Brain microvascular endothelial cell (primary cell): ENCODE measurements around the gene NAXE.

ENCODE experiments used
- DNase-seq: peaks from one replicate; pipeline ENCODE4 v3.0.0-alpha.2; 2020
- H3K27ac ChIP-seq: fragments of 250-450 bp; sonication (Bioruptor Pico); 2 replicates; pipeline ENCODE4 v1.5.1; 2020; ENCODE audit warnings: mild to moderate bottlenecking, moderate library complexity
- H3K27me3 ChIP-seq: fragments of 250-450 bp; sonication (Bioruptor Pico); replicated peaks from 2 replicates; pipeline ENCODE4 v1.5.1; 2020; ENCODE audit warnings: mild to moderate bottlenecking
- H3K36me3 ChIP-seq: fragments of 250-450 bp; sonication (Bioruptor Pico); replicated peaks from 2 replicates; pipeline ENCODE4 v1.5.1; 2020; ENCODE audit warnings: mild to moderate bottlenecking
- H3K4me3 ChIP-seq: 2 replicates; pipeline ENCODE4 v1.5.1; 2011; ENCODE audit warnings: low read depth, mild to moderate bottlenecking, control low read depth, low read length, moderate library complexity
- CTCF ChIP-seq: IDR thresholded peaks from 2 replicates; pipeline ENCODE4 v1.5.1; 2011; ENCODE audit warnings: low read depth, mild to moderate bottlenecking, moderate library complexity, low read length, control low read depth, inconsistent platforms; ENCODE audit errors: missing control alignments
- in situ Hi-C: cut with HindIII; loops from 2 replicates; pipeline ENCODE4 v1.10.0; 2017; ENCODE audit warnings: low sequenced_read_pairs, low pct_ligation_motif_present

NAXE gene

GRCh38 chr1:156553860-156554485, 37.6 kb upstream of the NAXE start:
- no peak overlapping the region for H3K27ac ChIP-seq
- in situ Hi-C loops: no loop called here
- DNase-seq: no peak

GRCh38 chr1:156554971-156555370, 36.6 kb upstream of the NAXE start:
- in situ Hi-C loops: no loop called here
- no peaks in the 10 kb centered on the region for H3K36me3 ChIP-seq

More at GRCh38 chr1:156553860-156554485, 37.6 kb upstream of the NAXE start:
- H3K36me3 ChIP-seq: no peaks in the 10 kb centered on the region
- H3K27me3 ChIP-seq: no peaks in the 10 kb centered on the region
- no peak for TF ChIP-seq CTCF
- H3K4me3 ChIP-seq: no peak overlapping the region

GRCh38 chr1:156555715-156556114, 35.9 kb upstream of the NAXE start:
- no peak for TF ChIP-seq CTCF
- no peak for DNase-seq
- Histone ChIP-seq H3K27ac (no peak overlapping the region), H3K27me3 (no peaks in the 10 kb centered on the region), H3K4me3 (no peak overlapping the region), H3K36me3 (no peaks in the 10 kb centered on the region)
- in situ Hi-C loops: no loop called here

More at GRCh38 chr1:156554971-156555370, 36.6 kb upstream of the NAXE start:
- no peak overlapping the region for H3K27ac ChIP-seq
- no peak for DNase-seq
- no peaks in the 10 kb centered on the region for H3K27me3 ChIP-seq
- H3K4me3 ChIP-seq: no peak overlapping the region
- no peak for TF ChIP-seq CTCF

- Histone ChIP-seq H3K36me3 (no peaks in the 10 kb centered on the region), H3K4me3 (no peak overlapping the region), H3K27ac (no peak overlapping the region), H3K27me3 (no peaks in the 10 kb centered on the region)
- no peak for TF ChIP-seq CTCF
- in situ Hi-C loops: no loop called here
- no peak for DNase-seq
Measured at GRCh38 chr1:156556354-156556753, 35.2 kb upstream of the NAXE start.

- in situ Hi-C loops: no loop called here
- Histone ChIP-seq H3K27ac (no peak overlapping the region), H3K27me3 (no peaks in the 10 kb centered on the region), H3K4me3 (no peak overlapping the region), H3K36me3 (no peaks in the 10 kb centered on the region)
- no peak for TF ChIP-seq CTCF
- no peak for DNase-seq
Measured at GRCh38 chr1:156559086-156559796, 32.3 kb upstream of the NAXE start.
